WTC11 (cell line): Measurements from ENCODE around the gene LOXL4. TPM values are rescaled to one million over a fixed set of nuclear protein-coding genes. Genes with fewer than 3 reads are reported as not detected.

ENCODE experiments used
- ATAC-seq: fragments of 200-7000 bp; cut with Tn5 transposase; 2 replicates; pipeline ENCODE4 v1.10.0; 2021; ENCODE audit warnings: mild to moderate bottlenecking, moderate library complexity
- CTCF ChIA-PET: fragments of 300-600 bp; sonication (Branson Sonifier 250); formaldehyde crosslinking; loops from one replicate; lab custom pipeline; 2021; ENCODE audit warnings: antibody characterized with exemption; lab: Charles Lee
- POLR2A ChIA-PET: fragments of 350-600 bp; sonication (Branson Sonifier 250); formaldehyde crosslinking; loops from one replicate; lab custom pipeline; 2021; ENCODE audit warnings: antibody characterized with exemption; lab: Charles Lee
- DNase-seq: peaks from one replicate; pipeline ENCODE4 v3.0.0; 2021; ENCODE audit warnings: low spot score
- H3K27ac Mint-ChIP-seq: 2 replicates; pipeline ENCODE4 v1.8.0; 2021; ENCODE audit warnings: mixed read lengths
- H3K27me3 Mint-ChIP-seq: 2 replicates; pipeline ENCODE4 v1.8.0; 2021; ENCODE audit warnings: low read depth, mild to moderate bottlenecking, moderate library complexity, mixed read lengths
- H3K36me3 Mint-ChIP-seq: 2 replicates; pipeline ENCODE4 v1.8.0; 2021; ENCODE audit warnings: mixed read lengths
- H3K4me1 Mint-ChIP-seq: 2 replicates; pipeline ENCODE4 v1.8.0; 2022; ENCODE audit warnings: mixed read lengths
- H3K4me3 Mint-ChIP-seq: 2 replicates; pipeline ENCODE4 v1.8.0; 2021; ENCODE audit warnings: mild to moderate bottlenecking, moderate library complexity, mixed read lengths
- H3K9me3 Mint-ChIP-seq: 2 replicates; pipeline ENCODE4 v1.8.0; 2021; ENCODE audit warnings: mixed read lengths
- ATF1 ChIP-seq: sonication (generic); formaldehyde crosslinking; IDR thresholded peaks from 2 replicates; pipeline ENCODE4 v1.8.1; 2023; ENCODE audit warnings: mild to moderate bottlenecking, moderate library complexity, missing genetic modification reagents
- ATF2 ChIP-seq: sonication (generic); formaldehyde crosslinking; IDR thresholded peaks from 2 replicates; pipeline ENCODE4 v1.8.1; 2022; ENCODE audit warnings: low read depth, missing genetic modification reagents, borderline replicate concordance
- E2F5 ChIP-seq: sonication (generic); formaldehyde crosslinking; IDR thresholded peaks from 2 replicates; pipeline ENCODE4 v1.8.1; 2022; ENCODE audit warnings: mild to moderate bottlenecking, moderate library complexity, missing genetic modification reagents
- ETV6 ChIP-seq: sonication (generic); formaldehyde crosslinking; IDR thresholded peaks from 2 replicates; pipeline ENCODE4 v1.8.1; 2022; ENCODE audit warnings: mild to moderate bottlenecking, missing genetic modification reagents
- GABPB1 ChIP-seq: sonication (generic); formaldehyde crosslinking; IDR thresholded peaks from 2 replicates; pipeline ENCODE4 v1.8.1; 2023; ENCODE audit warnings: mild to moderate bottlenecking, missing genetic modification reagents
- GTF2I ChIP-seq: fragments of 250-450 bp; sonication (Bioruptor Pico); conservative IDR thresholded peaks from 2 replicates; pipeline ENCODE4 v1.4.0; 2021; ENCODE audit warnings: mild to moderate bottlenecking
- IRF1 ChIP-seq: sonication (generic); formaldehyde crosslinking; IDR thresholded peaks from 2 replicates; pipeline ENCODE4 v1.8.0; 2023; ENCODE audit warnings: missing genetic modification reagents
- NFATC4 ChIP-seq: fragments of 250-450 bp; sonication (Bioruptor Pico); IDR thresholded peaks from 2 replicates; pipeline ENCODE4 v1.9.0; 2021; ENCODE audit warnings: mild to moderate bottlenecking
- RORB ChIP-seq: fragments of 250-450 bp; sonication (Bioruptor Pico); IDR thresholded peaks from 2 replicates; pipeline ENCODE4 v1.9.0; 2021; ENCODE audit warnings: mild to moderate bottlenecking
- TEAD1 ChIP-seq: sonication (generic); formaldehyde crosslinking; IDR thresholded peaks from 2 replicates; pipeline ENCODE4 v1.8.0; 2022; ENCODE audit warnings: mild to moderate bottlenecking, missing genetic modification reagents
- TP53 ChIP-seq: sonication (generic); formaldehyde crosslinking; IDR thresholded peaks from 2 replicates; pipeline ENCODE4 v1.8.1; 2023; ENCODE audit warnings: mild to moderate bottlenecking, missing genetic modification reagents
- ZNF219 ChIP-seq: sonication (generic); formaldehyde crosslinking; IDR thresholded peaks from 2 replicates; pipeline ENCODE4 v1.8.0; 2023; ENCODE audit warnings: missing genetic modification reagents, mild to moderate bottlenecking, borderline replicate concordance
- ZNF232 ChIP-seq: sonication (generic); formaldehyde crosslinking; IDR thresholded peaks from 2 replicates; pipeline ENCODE4 v1.8.0; 2022; ENCODE audit warnings: mild to moderate bottlenecking, missing genetic modification reagents
- ZNF281 ChIP-seq: sonication (generic); formaldehyde crosslinking; IDR thresholded peaks from 2 replicates; pipeline ENCODE4 v1.8.0; 2023; ENCODE audit warnings: mild to moderate bottlenecking, missing genetic modification reagents
- ZNF317 ChIP-seq: sonication (generic); formaldehyde crosslinking; IDR thresholded peaks from 2 replicates; pipeline ENCODE4 v1.8.1; 2023; ENCODE audit warnings: low read depth, mild to moderate bottlenecking, moderate library complexity, missing genetic modification reagents, borderline replicate concordance
- ZNF425 ChIP-seq: fragments of 250-450 bp; sonication (Bioruptor Pico); conservative IDR thresholded peaks from 2 replicates; pipeline ENCODE4 v1.9.0; 2021; ENCODE audit warnings: mild to moderate bottlenecking
- total RNA-seq: library from RNA; stranded (reverse); gene quantifications from 3 replicates; pipeline ENCODE4 v1.2.3, GENCODE V29; 2021
- TF ChIP-seq, protein P1 (sequence below): fragments of 200-600 bp; IDR thresholded peaks from 2 replicates; pipeline ENCODE4 v1.8.0; 2022; ENCODE audit warnings: antibody characterized with exemption

LOXL4 gene
- total RNA-seq, 1 experiment from 2014 or later, result 0.35 TPM

- no peak for TF ChIP-seq ZNF232 (CRISPR knock-in tag)
- TF ChIP-seq, all 79 proteins: peak for 0
These were observed 34.9 kb upstream of the LOXL4 start (continued) for GRCh38 chr10:98302741-98303365.

- TF ChIP-seq NFATC4 (no peak), E2F5 (no peak), ATF2 (no peak), TEAD1 (no peak), GTF2I (no peak), TP53 (no peak), ZNF425 (no peak), ETV6 (no peak), GABPB1 (CRISPR knock-in tag) (no peak), ATF1 (CRISPR knock-in tag) (no peak), RORB (CRISPR knock-in tag) (no peak), ZNF317 (CRISPR knock-in tag) (no peak), ZNF281 (CRISPR knock-in tag) (no peak), IRF1 (CRISPR knock-in tag) (no peak), ZNF219 (CRISPR knock-in tag) (no peak)
- TF ChIP-seq, protein P1, sequence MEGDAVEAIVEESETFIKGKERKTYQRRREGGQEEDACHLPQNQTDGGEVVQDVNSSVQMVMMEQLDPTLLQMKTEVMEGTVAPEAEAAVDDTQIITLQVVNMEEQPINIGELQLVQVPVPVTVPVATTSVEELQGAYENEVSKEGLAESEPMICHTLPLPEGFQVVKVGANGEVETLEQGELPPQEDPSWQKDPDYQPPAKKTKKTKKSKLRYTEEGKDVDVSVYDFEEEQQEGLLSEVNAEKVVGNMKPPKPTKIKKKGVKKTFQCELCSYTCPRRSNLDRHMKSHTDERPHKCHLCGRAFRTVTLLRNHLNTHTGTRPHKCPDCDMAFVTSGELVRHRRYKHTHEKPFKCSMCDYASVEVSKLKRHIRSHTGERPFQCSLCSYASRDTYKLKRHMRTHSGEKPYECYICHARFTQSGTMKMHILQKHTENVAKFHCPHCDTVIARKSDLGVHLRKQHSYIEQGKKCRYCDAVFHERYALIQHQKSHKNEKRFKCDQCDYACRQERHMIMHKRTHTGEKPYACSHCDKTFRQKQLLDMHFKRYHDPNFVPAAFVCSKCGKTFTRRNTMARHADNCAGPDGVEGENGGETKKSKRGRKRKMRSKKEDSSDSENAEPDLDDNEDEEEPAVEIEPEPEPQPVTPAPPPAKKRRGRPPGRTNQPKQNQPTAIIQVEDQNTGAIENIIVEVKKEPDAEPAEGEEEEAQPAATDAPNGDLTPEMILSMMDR, result no peak
- peaks cover 7% of the 10 kb centered on the region for H3K9me3 Mint-ChIP-seq
- H3K27ac Mint-ChIP-seq, result no peak overlapping the region
- no peaks in the 10 kb centered on the region for H3K36me3 Mint-ChIP-seq
- ATAC-seq (no peak), DNase-seq (no peak)
- no peak overlapping the region for H3K4me3 Mint-ChIP-seq
- POLR2A ChIA-PET, result no interaction called here
- H3K27me3 Mint-ChIP-seq, result no peaks in the 10 kb centered on the region; the same call in 1 of the 2 replicates
- H3K4me1 Mint-ChIP-seq, result peaks cover 7% of the 10 kb centered on the region
- CTCF ChIA-PET, result interaction anchor here (1.0 to 1.9 kb wide), 4 partner anchors 11 to 132 kb away, joined by 3 to 8 read pairs (median 4); no protein-coding TSS in a partner anchor
These were observed 33.8 kb upstream of the LOXL4 start for GRCh38 chr10:98301664-98302319.
